ENCODE data around the gene CFAP298. TPM values are rescaled to one million over a fixed set of nuclear protein-coding genes. Genes with fewer than 3 reads are reported as not detected.
A peak's percentile ranks its signal among the peaks of the same experiment; 100 is the strongest.

The CFAP298 gene
- total and polyA plus RNA-seq, 9 donors = 18.6 to 39.5 (median 28.0) TPM

DNA sequence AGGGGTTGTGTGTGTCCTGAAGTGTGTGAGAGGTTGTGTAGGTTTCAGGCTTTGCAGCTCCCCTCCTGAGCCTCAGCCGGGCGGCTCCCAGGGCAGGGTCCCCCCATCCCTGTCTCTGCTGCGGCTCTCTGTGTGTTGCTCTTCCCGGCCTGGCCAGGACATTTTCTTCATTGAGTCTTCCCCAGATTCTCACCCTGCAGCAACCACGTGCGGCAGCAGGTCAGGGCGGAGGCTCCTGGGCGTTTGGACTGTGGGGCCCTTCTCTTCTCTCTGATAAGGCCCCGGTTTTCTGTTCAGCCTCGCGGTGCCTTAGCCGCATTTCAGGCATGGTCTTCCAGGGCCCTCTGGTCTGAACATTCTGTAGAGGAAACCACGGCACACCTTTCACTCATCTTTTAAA, 25.1 kb downstream of the CFAP298 start:
- Histone ChIP-seq H3K27me3 (no peaks in the 10 kb centered on the region), H3K36me3 (no peaks in the 10 kb centered on the region), H3K4me1 (ENCODE audit: insufficient read depth) (no peaks in the 10 kb centered on the region), H3K27ac (no peak overlapping the region), H3K9me3 (no peaks in the 10 kb centered on the region), H3K4me3 (no peak overlapping the region)
- intact Hi-C loops (cut with DNase I) = no loop called here
- WGBS, 3 donors = 71 to 75% (median 73%) methylated on average over 13 of the region's 13 CpGs
- no peak for DNase-seq
- TF ChIP-seq POLR2A (IDR thresholded peaks at IDR 0.05) (no peak), EP300 (IDR thresholded peaks at IDR 0.05) (no peak)
- TF ChIP-seq, protein P1, sequence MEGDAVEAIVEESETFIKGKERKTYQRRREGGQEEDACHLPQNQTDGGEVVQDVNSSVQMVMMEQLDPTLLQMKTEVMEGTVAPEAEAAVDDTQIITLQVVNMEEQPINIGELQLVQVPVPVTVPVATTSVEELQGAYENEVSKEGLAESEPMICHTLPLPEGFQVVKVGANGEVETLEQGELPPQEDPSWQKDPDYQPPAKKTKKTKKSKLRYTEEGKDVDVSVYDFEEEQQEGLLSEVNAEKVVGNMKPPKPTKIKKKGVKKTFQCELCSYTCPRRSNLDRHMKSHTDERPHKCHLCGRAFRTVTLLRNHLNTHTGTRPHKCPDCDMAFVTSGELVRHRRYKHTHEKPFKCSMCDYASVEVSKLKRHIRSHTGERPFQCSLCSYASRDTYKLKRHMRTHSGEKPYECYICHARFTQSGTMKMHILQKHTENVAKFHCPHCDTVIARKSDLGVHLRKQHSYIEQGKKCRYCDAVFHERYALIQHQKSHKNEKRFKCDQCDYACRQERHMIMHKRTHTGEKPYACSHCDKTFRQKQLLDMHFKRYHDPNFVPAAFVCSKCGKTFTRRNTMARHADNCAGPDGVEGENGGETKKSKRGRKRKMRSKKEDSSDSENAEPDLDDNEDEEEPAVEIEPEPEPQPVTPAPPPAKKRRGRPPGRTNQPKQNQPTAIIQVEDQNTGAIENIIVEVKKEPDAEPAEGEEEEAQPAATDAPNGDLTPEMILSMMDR (IDR thresholded peaks at IDR 0.05) = no peak

DNA sequence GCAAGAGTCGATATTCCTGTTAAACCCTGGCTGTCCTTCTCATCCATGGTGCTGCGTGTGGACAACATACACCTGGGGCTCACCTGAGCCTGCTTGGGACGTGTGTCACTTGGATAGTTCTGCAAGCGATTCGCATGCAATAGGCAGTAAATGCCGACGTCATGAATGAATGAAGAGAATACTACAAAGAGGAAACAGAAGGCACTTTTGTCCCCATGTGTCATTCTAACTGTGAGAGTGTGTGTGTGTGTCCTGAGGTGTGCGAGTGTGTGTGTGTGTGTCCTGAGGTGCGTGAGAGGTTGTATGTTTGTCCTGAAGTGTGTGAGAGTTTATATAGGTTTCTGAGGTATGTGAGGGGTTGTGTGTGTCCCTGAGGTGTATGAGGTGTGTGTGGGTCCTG, 26.2 kb downstream of the CFAP298 start:
- 83 to 93% (median 88%) methylated on average over 9 of the region's 9 CpGs for WGBS, 3 donors
- TF ChIP-seq, protein P1 (IDR thresholded peaks at IDR 0.05) = no peak
- TF ChIP-seq EP300 (IDR thresholded peaks at IDR 0.05) (no peak), POLR2A (IDR thresholded peaks at IDR 0.05) (no peak)
- no peaks in the 10 kb centered on the region for H3K36me3 ChIP-seq
- no peak overlapping the region for H3K27ac ChIP-seq
- H3K27me3 ChIP-seq = no peaks in the 10 kb centered on the region
- no peaks in the 10 kb centered on the region for H3K9me3 ChIP-seq
- DNase-seq = no peak
- intact Hi-C loops (cut with DNase I) = no loop called here
- no peaks in the 10 kb centered on the region for H3K4me1 ChIP-seq (ENCODE audit: insufficient read depth)
- no peak overlapping the region for H3K4me3 ChIP-seq

DNA sequence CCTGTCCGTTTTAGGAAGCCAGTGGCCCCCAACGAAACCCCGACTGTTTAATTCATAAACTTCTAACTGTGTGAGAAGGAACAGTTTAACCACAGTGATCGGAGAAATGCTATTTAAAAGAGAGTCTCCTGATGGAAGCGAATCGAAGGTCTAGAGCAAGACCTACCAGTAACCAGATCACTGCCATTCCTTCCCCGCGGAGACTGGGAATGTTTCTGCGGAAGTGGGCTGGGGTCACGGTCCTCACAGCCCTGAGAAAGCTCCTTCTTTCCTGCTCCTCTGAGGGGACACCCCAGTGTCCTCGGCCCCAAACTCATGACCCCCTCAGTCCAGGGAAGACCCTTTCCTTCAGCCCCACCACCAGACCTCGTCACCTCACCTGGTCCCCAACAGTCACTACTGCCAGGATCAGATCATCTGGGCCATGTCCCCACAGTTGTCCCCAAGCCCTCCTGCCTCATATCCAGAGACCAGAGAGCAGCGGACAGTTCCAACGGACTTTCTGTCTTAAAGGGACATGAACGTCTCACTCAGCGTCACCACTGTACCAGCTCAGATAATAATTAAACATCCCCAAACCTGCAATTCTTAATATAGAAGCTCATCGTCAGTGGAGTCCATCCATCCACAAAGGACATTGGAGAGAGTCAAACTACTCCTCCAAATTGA, 27.0 kb downstream of the CFAP298 start, which contains the start of gene TCP10L:
Gene TCP10L (minus strand): TSS at position 482 of the 669 bp plus-strand sequence. CDS start 1,219 bp downstream, outside the sequence.
- H3K4me1 ChIP-seq (ENCODE audit: insufficient read depth) = no peaks in the 10 kb centered on the region

DNA sequence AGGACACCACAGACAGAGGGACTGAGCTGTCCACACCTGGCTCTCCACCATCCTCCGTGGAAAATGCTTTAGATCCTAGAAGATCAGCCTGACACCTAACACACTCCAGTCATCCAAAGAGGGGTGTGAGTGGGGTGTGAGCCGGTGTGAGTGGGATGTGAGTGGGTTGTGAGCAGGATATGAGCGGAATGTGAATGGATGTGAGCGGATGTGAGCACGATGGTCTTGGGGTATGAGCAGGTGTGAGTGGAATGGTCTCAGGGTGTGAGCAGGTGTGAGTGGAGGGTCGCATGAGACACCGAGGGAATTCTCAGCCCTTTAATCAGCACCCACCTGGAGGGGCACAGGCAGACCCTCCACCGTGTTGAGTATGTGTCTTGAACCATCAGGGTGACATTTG, 27.7 kb downstream of the CFAP298 start:
- no peaks in the 10 kb centered on the region for H3K4me1 ChIP-seq (ENCODE audit: insufficient read depth)
- no peak for DNase-seq
- H3K36me3 ChIP-seq = no peaks in the 10 kb centered on the region
- no peaks in the 10 kb centered on the region for H3K27me3 ChIP-seq
- H3K4me3 ChIP-seq = no peak overlapping the region
- intact Hi-C loops (cut with DNase I) = no loop called here
- TF ChIP-seq EP300 (IDR thresholded peaks at IDR 0.05) = no peak
- TF ChIP-seq, protein P1 (IDR thresholded peaks at IDR 0.05) = no peak
- no peak for TF ChIP-seq POLR2A (IDR thresholded peaks at IDR 0.05)
- WGBS, 3 donors = 83 to 91% (median 85%) methylated on average over 8 of the region's 8 CpGs
- H3K27ac ChIP-seq = no peak overlapping the region
- no peaks in the 10 kb centered on the region for H3K9me3 ChIP-seq

More for the DNA sequence above, 27.0 kb downstream of the CFAP298 start, which contains the start of gene TCP10L:
- Histone ChIP-seq H3K36me3 (no peaks in the 10 kb centered on the region), H3K4me3 (no peak within 1 kb of the TSS), H3K27ac (no peak within 1 kb of the TSS), H3K9me3 (no peaks in the 10 kb centered on the region), H3K27me3 (no peaks in the 10 kb centered on the region)
- intact Hi-C loops (cut with DNase I) = no loop called here
- TF ChIP-seq, protein P1 (IDR thresholded peaks at IDR 0.05) = no peak
- no peak for TF ChIP-seq POLR2A (IDR thresholded peaks at IDR 0.05)
- TF ChIP-seq EP300 (IDR thresholded peaks at IDR 0.05) = no peak
- peak in 1 of 5 donors; percentile 7 for DNase-seq
- WGBS, 3 donors = 84 to 86% (median 85%) methylated on average over 17 of the region's 17 CpGs

Data from ovary (tissue), 9 donors.